Gastroesophageal sphincter (tissue), 4 donors: ENCODE data around the gene ZNF358. TPM values are rescaled to one million over a fixed set of nuclear protein-coding genes. Genes with fewer than 3 reads are reported as not detected.
A peak's percentile ranks its signal among the peaks of the same experiment; 100 is the strongest.

Source experiments
- ATAC-seq: fragments of 150-250 bp; one replicate; pipeline ENCODE4 v1.9.1; 2016; ENCODE audit warnings: mild to moderate bottlenecking, moderate library complexity
- H3K27ac ChIP-seq, 4 donors: fragments of 200-600 bp; sonication (generic) in 3 of 4; 1 replicate in 3 of 4; 2 replicates in 1 of 4; pipeline ENCODE4 v1.5.1; 2016 to 2019
- H3K27me3 ChIP-seq: fragments of 200-600 bp; sonication (generic); one replicate; pipeline ENCODE4 v1.5.1; 2019
- H3K36me3 ChIP-seq, 2 donors: fragments of 200-600 bp; sonication (generic); one replicate each; pipeline ENCODE4 v1.5.1; 2019; ENCODE audit warnings: control low read depth in 1 of 2
- H3K4me1 ChIP-seq, 3 donors: fragments of 200-600 bp; sonication (generic); 1 replicate in 2 of 3; 2 replicates in 1 of 3; pipeline ENCODE4 v1.5.1; 2016 to 2019; ENCODE audit warnings: control low read depth in 2 of 3
- H3K4me3 ChIP-seq, 2 donors: fragments of 200-600 bp; sonication (generic); one replicate each; pipeline ENCODE4 v1.5.1; 2019; ENCODE audit warnings: mild to moderate bottlenecking in 1 of 2, moderate library complexity in 1 of 2
- H3K9me3 ChIP-seq, 3 donors: fragments of 200-600 bp; sonication (generic); one replicate each; pipeline ENCODE4 v1.5.1; 2017 to 2019; ENCODE audit warnings: control low read depth in 2 of 3
- EP300 ChIP-seq: sonication (generic); formaldehyde crosslinking; IDR thresholded peaks from one replicate; pipeline ENCODE4 v1.6.1; 2017; ENCODE audit warnings: antibody characterized with exemption, mild to moderate bottlenecking
- POLR2A ChIP-seq, 2 donors: fragments of 450-650 bp; IDR thresholded peaks; one replicate each; pipeline ENCODE4 v1.6.1; 2017; ENCODE audit warnings: antibody characterized with exemption in 2 of 2, mild to moderate bottlenecking in 2 of 2, moderate library complexity in 1 of 2
- POLR2AphosphoS5 ChIP-seq: sonication (generic); formaldehyde crosslinking; IDR thresholded peaks from one replicate; pipeline ENCODE4 v1.6.1; 2017; ENCODE audit warnings: antibody characterized with exemption
- WGBS, 2 donors: methylation state at CpG; one replicate each; pipeline ENCODE4 v1.1.5; 2018; ENCODE audit warnings: low coverage in 1 of 2; 5-methylcytosine and 5-hydroxymethylcytosine counted together
- total RNA-seq, 4 donors: library from RNA; depleted of rRNA; stranded (reverse); fragments of >200 nt; gene quantifications; one replicate each; pipeline ENCODE4 v1.1.0, GENCODE V29; 2016
- TF ChIP-seq, protein P1 (sequence below), 4 experiments: fragments of 200-600 bp in 2 of 4; fragments of 450-650 bp in 2 of 4; sonication (generic) in 1 of 4; IDR thresholded peaks; one replicate each; pipeline ENCODE4 v1.5.1; 2017 to 2019; ENCODE audit warnings: antibody characterized with exemption in 4 of 4, mild to moderate bottlenecking in 2 of 4, moderate library complexity in 2 of 4

ZNF358 gene
- total RNA-seq, 4 donors from 2014 or later, result 63.9 to 153 (median 98.7) TPM

DNA sequence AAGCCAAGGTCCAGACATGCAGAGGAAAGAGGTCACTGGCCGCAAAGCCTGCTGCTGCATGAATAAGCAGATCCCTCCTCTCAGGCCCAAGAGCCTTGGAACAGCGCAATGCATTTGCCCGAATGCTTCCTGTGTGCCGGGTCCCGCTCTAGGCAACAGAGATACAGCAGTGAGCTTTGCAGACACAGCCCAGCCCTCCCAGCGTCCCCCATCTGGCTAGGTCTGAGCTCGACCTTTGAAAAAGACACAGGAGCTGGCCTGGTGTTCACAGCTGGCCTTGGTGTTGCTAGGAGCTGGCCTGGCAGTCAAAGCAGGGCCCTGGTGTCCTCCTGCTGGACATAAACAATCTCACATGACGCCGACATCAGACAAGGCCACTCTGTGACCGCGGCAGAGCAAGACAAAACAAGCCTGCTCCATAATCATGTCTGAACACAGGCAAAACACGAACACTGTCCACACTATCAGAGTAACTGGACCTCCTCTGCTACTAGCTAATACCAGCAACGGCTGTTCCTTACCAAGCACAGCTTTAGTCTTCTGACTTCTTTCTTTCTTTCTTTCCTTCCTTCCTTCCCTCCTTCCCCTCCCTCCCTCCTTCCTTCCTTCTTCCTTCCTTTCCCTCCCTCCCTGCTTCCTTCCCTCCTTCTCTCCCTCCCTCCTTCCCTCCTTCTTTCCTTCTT lies 21.3 kb upstream of the ZNF358 start:
- H3K9me3 ChIP-seq, result no peaks in the 10 kb centered on the region
- no peaks in the 10 kb centered on the region for H3K36me3 ChIP-seq
- H3K27me3 ChIP-seq, result no peaks in the 10 kb centered on the region
- peak overlapping the region in 1 of 2 donors; percentile 14 for H3K4me3 ChIP-seq
- 20 to 21% methylated on average over 6 to 10 of the region's 13 CpGs for WGBS, 2 donors
- H3K27ac ChIP-seq, result peak overlapping the region in 3 of 4 donors; percentile 52 to 79 (median 71)
- ATAC-seq, result peak; percentile 55
- H3K4me1 ChIP-seq, result peaks cover 0 to 21% (median under 1%) of the 10 kb centered on the region in 3 donors
- TF ChIP-seq POLR2AphosphoS5, result no peak
- TF ChIP-seq, protein P1, sequence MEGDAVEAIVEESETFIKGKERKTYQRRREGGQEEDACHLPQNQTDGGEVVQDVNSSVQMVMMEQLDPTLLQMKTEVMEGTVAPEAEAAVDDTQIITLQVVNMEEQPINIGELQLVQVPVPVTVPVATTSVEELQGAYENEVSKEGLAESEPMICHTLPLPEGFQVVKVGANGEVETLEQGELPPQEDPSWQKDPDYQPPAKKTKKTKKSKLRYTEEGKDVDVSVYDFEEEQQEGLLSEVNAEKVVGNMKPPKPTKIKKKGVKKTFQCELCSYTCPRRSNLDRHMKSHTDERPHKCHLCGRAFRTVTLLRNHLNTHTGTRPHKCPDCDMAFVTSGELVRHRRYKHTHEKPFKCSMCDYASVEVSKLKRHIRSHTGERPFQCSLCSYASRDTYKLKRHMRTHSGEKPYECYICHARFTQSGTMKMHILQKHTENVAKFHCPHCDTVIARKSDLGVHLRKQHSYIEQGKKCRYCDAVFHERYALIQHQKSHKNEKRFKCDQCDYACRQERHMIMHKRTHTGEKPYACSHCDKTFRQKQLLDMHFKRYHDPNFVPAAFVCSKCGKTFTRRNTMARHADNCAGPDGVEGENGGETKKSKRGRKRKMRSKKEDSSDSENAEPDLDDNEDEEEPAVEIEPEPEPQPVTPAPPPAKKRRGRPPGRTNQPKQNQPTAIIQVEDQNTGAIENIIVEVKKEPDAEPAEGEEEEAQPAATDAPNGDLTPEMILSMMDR (IDR thresholded peaks at IDR 0.05), result peak in 2 of 4 experiments; percentile 30 to 31
- TF ChIP-seq EP300, result no peak
- no peak for TF ChIP-seq POLR2A (IDR thresholded peaks at IDR 0.05)

DNA sequence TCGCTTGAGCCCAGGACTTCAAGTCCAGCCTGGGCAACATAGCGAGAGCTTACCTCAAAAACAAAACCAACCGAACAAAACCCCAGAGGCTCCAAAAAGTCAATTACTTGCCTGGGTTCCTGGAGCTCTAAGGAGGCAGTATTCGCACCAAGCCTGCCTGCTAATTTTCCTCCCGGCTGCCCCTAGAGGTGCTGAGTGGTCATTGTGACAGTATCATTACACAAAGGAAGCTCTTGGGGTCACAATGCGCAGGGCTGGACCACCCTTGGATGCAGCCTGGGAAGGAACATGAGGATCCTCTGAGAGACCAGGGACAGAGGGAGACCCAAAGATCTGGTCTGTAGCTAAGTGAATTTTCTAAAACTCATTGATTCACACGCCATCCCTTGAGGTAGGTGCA lies 18.6 kb upstream of the ZNF358 start:
- Histone ChIP-seq H3K9me3 (no peaks in the 10 kb centered on the region), H3K27me3 (peaks cover 24% of the 10 kb centered on the region), H3K4me3 (no peak overlapping the region), H3K27ac (no peak overlapping the region), H3K4me1 (peaks cover 0 to 32% (median 8%) of the 10 kb centered on the region in 3 donors), H3K36me3 (no peaks in the 10 kb centered on the region)
- WGBS, 2 donors, result 100% methylated on average over 1 of the region's 7 CpGs; no CpG with 5 or more reads in 1 of the 2 donors
- TF ChIP-seq, protein P1 (IDR thresholded peaks at IDR 0.05), result no peak
- TF ChIP-seq POLR2A (IDR thresholded peaks at IDR 0.05) (no peak), POLR2AphosphoS5 (no peak), EP300 (no peak)
- no peak for ATAC-seq

DNA sequence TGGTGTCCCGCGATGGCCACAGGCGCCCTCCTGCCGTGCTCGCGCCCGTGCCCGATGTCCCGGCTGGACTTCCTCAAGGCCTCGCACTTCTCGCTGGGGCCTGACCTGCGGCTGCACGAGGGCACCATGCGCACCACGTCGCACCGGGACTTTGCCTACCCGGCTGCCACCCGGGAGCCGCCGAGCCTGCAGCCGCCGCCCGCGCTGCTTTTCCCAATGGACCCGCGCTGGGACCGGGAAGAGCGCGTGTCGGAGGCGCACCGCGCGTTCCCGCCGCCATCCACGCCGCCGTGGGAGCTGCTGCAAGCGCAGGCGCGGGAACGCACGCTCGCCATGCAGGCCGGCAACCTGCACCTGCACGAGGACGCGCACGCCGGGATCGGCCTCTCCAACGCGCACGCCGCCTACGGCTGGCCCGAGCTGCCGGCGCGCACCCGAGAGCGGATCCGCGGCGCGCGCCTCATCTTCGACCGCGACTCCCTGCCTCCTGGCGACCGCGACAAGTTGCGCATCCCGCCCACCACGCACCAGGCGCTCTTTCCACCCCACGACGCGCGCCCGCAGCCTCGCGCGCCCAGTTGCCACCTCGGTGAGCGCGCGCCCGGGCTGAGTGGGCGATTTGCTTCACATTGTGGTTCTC lies 15.0 kb upstream of the ZNF358 start:
- TF ChIP-seq, protein P1 (IDR thresholded peaks at IDR 0.05), result peak in 1 of 4 experiments; percentile 6
- no peak for TF ChIP-seq EP300
- Histone ChIP-seq H3K36me3 (no peaks in the 10 kb centered on the region), H3K27ac (no peak overlapping the region), H3K27me3 (peaks cover 60% of the 10 kb centered on the region), H3K9me3 (no peaks in the 10 kb centered on the region), H3K4me3 (peak overlapping the region in 1 of 2 donors; percentile 53), H3K4me1 (peaks cover 0 to 18% (median 15%) of the 10 kb centered on the region in 3 donors)
- ATAC-seq, result peak; percentile 53
- no CpG with 5 or more reads among the region's 93 CpGs for WGBS, 2 donors

DNA sequence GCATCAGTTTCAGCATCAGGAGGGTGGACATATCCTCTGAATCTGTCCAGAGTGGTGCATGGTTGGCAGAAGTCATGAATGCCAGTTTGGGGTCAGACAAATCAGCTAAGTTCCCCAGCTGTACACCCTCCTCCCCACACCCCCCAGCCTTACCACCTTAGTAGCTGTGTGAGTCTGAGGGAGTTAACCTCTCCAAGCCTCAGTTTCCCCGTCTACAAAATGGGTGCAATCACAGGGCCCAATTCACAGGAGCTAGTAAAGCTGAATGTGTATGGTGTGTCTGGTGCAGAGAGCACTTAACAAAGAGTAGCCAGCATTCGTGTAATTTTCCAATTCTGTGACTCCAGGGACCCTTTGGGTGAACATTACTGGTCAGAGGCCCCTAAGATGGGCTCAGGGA lies 13.4 kb upstream of the ZNF358 start:
- Histone ChIP-seq H3K27me3 (peaks cover 62% of the 10 kb centered on the region), H3K4me1 (peaks cover 0 to 29% (median 16%) of the 10 kb centered on the region in 3 donors), H3K4me3 (no peak overlapping the region), H3K36me3 (no peaks in the 10 kb centered on the region), H3K27ac (no peak overlapping the region), H3K9me3 (no peaks in the 10 kb centered on the region)
- 0% methylated on average over 1 of the region's 2 CpGs; no CpG with 5 or more reads in 1 of the 2 donors for WGBS, 2 donors
- no peak for ATAC-seq
- TF ChIP-seq, protein P1 (IDR thresholded peaks at IDR 0.05), result no peak
- no peak for TF ChIP-seq EP300
- TF ChIP-seq POLR2AphosphoS5, result no peak
- TF ChIP-seq POLR2A (IDR thresholded peaks at IDR 0.05), result no peak
